ENCODE data around the gene XPNPEP2.

XPNPEP2 gene

DNA sequence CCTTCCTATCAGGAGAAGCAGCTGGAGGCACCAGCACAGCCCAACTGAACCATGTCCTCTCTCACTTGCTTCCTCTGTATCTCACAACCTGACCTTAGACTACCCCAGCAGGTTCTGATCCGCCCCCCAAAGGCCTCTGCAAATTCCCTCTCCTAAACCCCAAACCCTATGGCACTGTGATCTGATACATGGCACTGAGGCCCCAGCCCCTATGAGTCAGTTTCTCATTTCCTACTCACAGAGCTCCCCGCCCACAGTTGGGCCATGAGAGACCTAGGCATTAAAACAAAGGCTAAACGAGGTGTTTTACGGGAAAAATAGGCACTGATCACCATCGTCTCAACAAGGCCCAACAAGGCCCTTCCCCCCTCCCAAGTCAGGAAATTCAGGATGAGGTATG lies 60.1 kb downstream of the XPNPEP2 start:
- Histone ChIP-seq H4K91ac (ENCODE audit: low read depth, low read length) (no peak overlapping the region), H3K4me1 (ENCODE audit: control insufficient read depth in 1 of 2, insufficient read depth in 2 of 2, low read length in 2 of 2) (no peaks in the 10 kb centered on the region), H3K79me1 (ENCODE audit: low read length) (no peaks in the 10 kb centered on the region), H4K12ac (ENCODE audit: low read depth, low read length) (no peak overlapping the region), H3K9me3 (ENCODE audit: insufficient read depth, low read depth, low read length) (no peaks in the 10 kb centered on the region), H3K79me2 (ENCODE audit: control insufficient read depth, insufficient read depth, low read length, poor library complexity) (no peaks in the 10 kb centered on the region), H3K36me3 (ENCODE audit: control insufficient read depth in 1 of 2, insufficient read depth in 2 of 2, low read length in 2 of 2) (peaks cover 0 to 3% of the 10 kb centered on the region in 2 experiments), H3K4me3 (ENCODE audit: low read depth, low read length) (no peak overlapping the region), H4K8ac (ENCODE audit: low read depth, low read length) (no peak overlapping the region), H3K9ac (ENCODE audit: low read length) (no peak overlapping the region), H3K23ac (ENCODE audit: low read length) (no peak overlapping the region), H3K4ac (ENCODE audit: low read depth, low read length) (no peak overlapping the region), H3K18ac (ENCODE audit: low read length) (no peak overlapping the region), H3K4me2 (ENCODE audit: low read length) (no peak overlapping the region), H2AFZ (ENCODE audit: insufficient read depth, low read length, poor library complexity) (no peak overlapping the region), H3K27me3 (ENCODE audit: insufficient read depth, low read length) (no peaks in the 10 kb centered on the region), H3K14ac (ENCODE audit: low read length) (no peak overlapping the region), H3K27ac (ENCODE audit: low read depth, low read length) (no peak overlapping the region), H2BK12ac (ENCODE audit: low read length) (no peak overlapping the region), H2AK5ac (ENCODE audit: low read length) (no peak overlapping the region), H2BK120ac (ENCODE audit: insufficient read depth, low read length, poor library complexity) (no peak overlapping the region), H2BK5ac (ENCODE audit: low read depth, low read length, poor library complexity) (no peak overlapping the region)
- DNase-seq, result no peak
- no CpG with 5 or more reads among the region's 5 CpGs for WGBS (ENCODE audit: extremely low coverage, insufficient coverage, insufficient read length)

DNA sequence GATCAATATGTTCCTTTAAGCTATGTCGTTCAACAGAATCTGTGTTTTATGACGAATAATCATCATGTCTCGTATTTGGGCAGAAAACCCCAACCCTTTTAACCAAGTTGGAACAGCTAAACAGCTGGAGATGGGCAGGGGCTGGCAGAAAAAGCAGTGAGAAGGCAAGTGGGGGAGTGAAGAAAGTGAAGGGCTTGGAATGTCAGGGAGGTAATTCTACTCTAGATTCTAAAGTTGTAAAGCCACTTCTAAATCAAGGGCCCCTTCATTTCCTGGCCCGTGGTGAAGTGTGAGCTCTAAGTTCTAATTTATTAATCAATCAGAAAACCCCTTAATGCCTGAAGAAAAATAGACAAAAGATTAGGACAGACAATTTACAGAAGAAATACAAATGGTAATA lies 61.4 kb downstream of the XPNPEP2 start:
- H3K4me1 ChIP-seq (ENCODE audit: control insufficient read depth in 1 of 2, insufficient read depth in 2 of 2, low read length in 2 of 2), result no peaks in the 10 kb centered on the region
- no peak overlapping the region for H2BK120ac ChIP-seq (ENCODE audit: insufficient read depth, low read length, poor library complexity)
- no peak overlapping the region for H4K8ac ChIP-seq (ENCODE audit: low read depth, low read length)
- no peak overlapping the region for H3K23ac ChIP-seq (ENCODE audit: low read length)
- no peaks in the 10 kb centered on the region for H3K79me1 ChIP-seq (ENCODE audit: low read length)
- no peak overlapping the region for H2BK12ac ChIP-seq (ENCODE audit: low read length)
- H3K4me2 ChIP-seq (ENCODE audit: low read length), result no peak overlapping the region
- no peak overlapping the region for H3K9ac ChIP-seq (ENCODE audit: low read length)
- no peaks in the 10 kb centered on the region for H3K27me3 ChIP-seq (ENCODE audit: insufficient read depth, low read length)
- no peak overlapping the region for H3K4ac ChIP-seq (ENCODE audit: low read depth, low read length)
- H3K27ac ChIP-seq (ENCODE audit: low read depth, low read length), result no peak overlapping the region
- H3K4me3 ChIP-seq (ENCODE audit: low read depth, low read length), result no peak overlapping the region
- H2AFZ ChIP-seq (ENCODE audit: insufficient read depth, low read length, poor library complexity), result no peak overlapping the region
- H3K14ac ChIP-seq (ENCODE audit: low read length), result no peak overlapping the region
- H3K36me3 ChIP-seq (ENCODE audit: control insufficient read depth in 1 of 2, insufficient read depth in 2 of 2, low read length in 2 of 2), result peaks cover 2 to 7% of the 10 kb centered on the region in 2 experiments
- no peak overlapping the region for H2BK5ac ChIP-seq (ENCODE audit: low read depth, low read length, poor library complexity)
- no peak overlapping the region for H4K91ac ChIP-seq (ENCODE audit: low read depth, low read length)
- no peak overlapping the region for H4K12ac ChIP-seq (ENCODE audit: low read depth, low read length)
- H3K79me2 ChIP-seq (ENCODE audit: control insufficient read depth, insufficient read depth, low read length, poor library complexity), result no peaks in the 10 kb centered on the region
- no peak overlapping the region for H3K18ac ChIP-seq (ENCODE audit: low read length)
- no CpG with 5 or more reads among the region's 4 CpGs for WGBS (ENCODE audit: extremely low coverage, insufficient coverage, insufficient read length)
- DNase-seq, result no peak
- no peaks in the 10 kb centered on the region for H3K9me3 ChIP-seq (ENCODE audit: insufficient read depth, low read depth, low read length)
- H2AK5ac ChIP-seq (ENCODE audit: low read length), result no peak overlapping the region

DNA sequence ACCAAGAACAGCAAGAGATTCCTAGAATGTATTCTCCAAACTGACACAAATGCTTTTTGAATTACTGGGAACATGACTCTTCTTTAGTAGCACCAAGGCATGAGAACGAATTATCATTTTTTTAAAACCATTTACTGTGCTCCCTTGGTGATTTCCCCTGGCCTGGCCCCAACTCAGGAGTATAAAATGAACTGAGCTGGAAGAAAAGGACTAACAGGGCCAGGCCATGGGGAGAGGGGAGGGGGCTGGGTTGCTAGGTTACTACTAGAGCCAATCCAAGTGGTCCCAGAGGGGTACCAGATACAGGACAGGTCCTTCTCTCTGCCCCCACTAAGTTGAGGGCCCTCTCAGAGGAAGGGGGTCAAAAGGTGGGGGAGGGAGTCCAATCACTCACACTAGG lies 64.1 kb downstream of the XPNPEP2 start:
- no peak overlapping the region for H3K4me2 ChIP-seq (ENCODE audit: low read length)
- H4K91ac ChIP-seq (ENCODE audit: low read depth, low read length), result no peak overlapping the region
- H2BK12ac ChIP-seq (ENCODE audit: low read length), result no peak overlapping the region
- H3K27ac ChIP-seq (ENCODE audit: low read depth, low read length), result no peak overlapping the region
- no peak overlapping the region for H3K18ac ChIP-seq (ENCODE audit: low read length)
- H2BK120ac ChIP-seq (ENCODE audit: insufficient read depth, low read length, poor library complexity), result no peak overlapping the region
- H3K9ac ChIP-seq (ENCODE audit: low read length), result no peak overlapping the region
- H3K9me3 ChIP-seq (ENCODE audit: insufficient read depth, low read depth, low read length), result no peaks in the 10 kb centered on the region
- no peak overlapping the region for H3K14ac ChIP-seq (ENCODE audit: low read length)
- no peak for DNase-seq
- H3K4me3 ChIP-seq (ENCODE audit: low read depth, low read length), result no peak overlapping the region
- no peaks in the 10 kb centered on the region for H3K79me2 ChIP-seq (ENCODE audit: control insufficient read depth, insufficient read depth, low read length, poor library complexity)
- H3K36me3 ChIP-seq (ENCODE audit: control insufficient read depth in 1 of 2, insufficient read depth in 2 of 2, low read length in 2 of 2), result peaks cover 9 to 10% of the 10 kb centered on the region in 2 experiments
- H4K12ac ChIP-seq (ENCODE audit: low read depth, low read length), result no peak overlapping the region
- H4K8ac ChIP-seq (ENCODE audit: low read depth, low read length), result no peak overlapping the region
- H3K4me1 ChIP-seq (ENCODE audit: control insufficient read depth in 1 of 2, insufficient read depth in 2 of 2, low read length in 2 of 2), result no peaks in the 10 kb centered on the region
- no peak overlapping the region for H2BK5ac ChIP-seq (ENCODE audit: low read depth, low read length, poor library complexity)
- H3K23ac ChIP-seq (ENCODE audit: low read length), result no peak overlapping the region
- no CpG with 5 or more reads among the region's 1 CpG for WGBS (ENCODE audit: extremely low coverage, insufficient coverage, insufficient read length)
- H3K79me1 ChIP-seq (ENCODE audit: low read length), result no peaks in the 10 kb centered on the region
- no peak overlapping the region for H2AFZ ChIP-seq (ENCODE audit: insufficient read depth, low read length, poor library complexity)
- no peaks in the 10 kb centered on the region for H3K27me3 ChIP-seq (ENCODE audit: insufficient read depth, low read length)
- no peak overlapping the region for H2AK5ac ChIP-seq (ENCODE audit: low read length)
- H3K4ac ChIP-seq (ENCODE audit: low read depth, low read length), result no peak overlapping the region

DNA sequence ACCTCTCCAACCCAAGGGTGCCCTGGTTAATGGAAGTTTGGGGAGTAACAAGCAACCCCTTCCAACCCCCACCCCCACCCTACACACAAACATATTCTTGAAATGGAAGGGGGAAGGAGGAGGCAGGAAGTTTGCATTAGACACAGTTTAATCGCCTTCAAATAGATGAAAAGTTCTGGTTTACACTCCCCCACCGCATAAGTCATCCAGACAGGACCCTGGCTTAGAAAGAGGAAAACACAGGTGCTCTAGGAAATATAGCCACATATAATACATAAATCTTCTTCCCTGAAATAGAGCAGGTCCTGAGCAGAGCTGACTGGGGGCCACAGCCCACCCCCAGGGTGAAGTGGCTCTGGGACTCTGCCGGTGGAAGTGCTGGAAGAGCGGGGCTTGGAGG lies 66.0 kb downstream of the XPNPEP2 start:
- no peak for DNase-seq
- H2BK120ac ChIP-seq (ENCODE audit: insufficient read depth, low read length, poor library complexity), result no peak overlapping the region
- H3K36me3 ChIP-seq (ENCODE audit: control insufficient read depth in 1 of 2, insufficient read depth in 2 of 2, low read length in 2 of 2), result peaks cover 9 to 10% of the 10 kb centered on the region in 2 experiments
- H3K9me3 ChIP-seq (ENCODE audit: insufficient read depth, low read depth, low read length), result no peaks in the 10 kb centered on the region
- no peak overlapping the region for H4K12ac ChIP-seq (ENCODE audit: low read depth, low read length)
- H3K79me1 ChIP-seq (ENCODE audit: low read length), result no peaks in the 10 kb centered on the region
- H3K27ac ChIP-seq (ENCODE audit: low read depth, low read length), result no peak overlapping the region
- H3K18ac ChIP-seq (ENCODE audit: low read length), result no peak overlapping the region
- no peak overlapping the region for H3K14ac ChIP-seq (ENCODE audit: low read length)
- no peak overlapping the region for H2AFZ ChIP-seq (ENCODE audit: insufficient read depth, low read length, poor library complexity)
- H3K9ac ChIP-seq (ENCODE audit: low read length), result no peak overlapping the region
- H2BK5ac ChIP-seq (ENCODE audit: low read depth, low read length, poor library complexity), result no peak overlapping the region
- no peaks in the 10 kb centered on the region for H3K27me3 ChIP-seq (ENCODE audit: insufficient read depth, low read length)
- H2AK5ac ChIP-seq (ENCODE audit: low read length), result no peak overlapping the region
- H3K4me2 ChIP-seq (ENCODE audit: low read length), result no peak overlapping the region
- H4K8ac ChIP-seq (ENCODE audit: low read depth, low read length), result no peak overlapping the region
- no peak overlapping the region for H3K23ac ChIP-seq (ENCODE audit: low read length)
- WGBS (ENCODE audit: extremely low coverage, insufficient coverage, insufficient read length), result no CpG with 5 or more reads among the region's 4 CpGs
- no peaks in the 10 kb centered on the region for H3K4me1 ChIP-seq (ENCODE audit: control insufficient read depth in 1 of 2, insufficient read depth in 2 of 2, low read length in 2 of 2)
- no peak overlapping the region for H4K91ac ChIP-seq (ENCODE audit: low read depth, low read length)
- no peak overlapping the region for H2BK12ac ChIP-seq (ENCODE audit: low read length)
- H3K79me2 ChIP-seq (ENCODE audit: control insufficient read depth, insufficient read depth, low read length, poor library complexity), result no peaks in the 10 kb centered on the region
- no peak overlapping the region for H3K4ac ChIP-seq (ENCODE audit: low read depth, low read length)
- no peak overlapping the region for H3K4me3 ChIP-seq (ENCODE audit: low read depth, low read length)

Data from trophoblast cell (in vitro differentiated cells and primary cell).